HG03196 (cell line): ENCODE data around the gene ABHD5.

Source experiments
- ATAC-seq: cut with Tn5 transposase; IDR thresholded peaks from one replicate; pipeline ENCODE4 v1.9.1; 2021; ENCODE audit not compliant: unreplicated experiment

Gene ABHD5

DNA sequence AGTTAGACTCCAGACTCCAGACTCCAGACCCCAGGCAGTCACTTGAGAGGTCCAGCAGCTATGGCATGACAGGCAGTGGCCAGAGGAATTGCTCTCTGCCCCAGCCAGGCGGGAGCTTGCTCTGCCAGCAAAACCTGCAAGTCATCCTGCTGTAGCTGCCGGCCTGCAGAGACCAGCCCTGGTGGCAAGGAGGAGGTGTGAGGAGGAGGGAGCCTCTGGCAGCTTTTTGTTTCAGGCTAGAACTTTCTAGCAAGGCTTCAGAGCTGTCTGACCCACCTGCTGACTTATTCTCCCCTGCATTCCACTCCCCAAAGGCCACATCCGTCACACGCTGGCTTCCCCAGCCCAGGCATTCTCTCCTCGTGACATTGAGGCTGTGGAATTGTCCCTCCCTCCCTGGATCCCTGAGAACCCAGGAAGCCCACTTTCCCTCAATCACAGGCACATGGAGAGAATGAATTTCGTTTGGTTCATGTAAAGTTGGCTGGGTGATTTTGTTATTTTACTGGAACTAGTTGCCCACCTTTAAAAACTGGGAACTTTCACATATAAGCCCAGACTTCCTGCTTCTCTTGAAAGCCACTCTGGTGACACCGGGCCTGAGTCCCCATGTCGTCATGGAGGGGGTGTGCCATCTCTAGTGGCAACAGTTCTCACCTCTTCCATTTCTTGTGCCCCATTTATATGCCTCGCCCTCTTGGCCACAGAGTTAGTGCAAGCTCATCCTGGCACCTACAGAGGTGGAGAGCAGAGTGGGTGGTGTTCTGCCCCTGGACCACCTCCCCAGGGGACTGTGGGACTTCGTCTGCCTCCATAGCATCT lies 82.7 kb downstream of the ABHD5 start:
- no peak for ATAC-seq

GRCh38 chr3:43774799-43775198 lies 84.1 kb downstream of the ABHD5 start:
- no peak for ATAC-seq

GRCh38 chr3:43776101-43776500 lies 85.4 kb downstream of the ABHD5 start:
- ATAC-seq, result no peak

DNA sequence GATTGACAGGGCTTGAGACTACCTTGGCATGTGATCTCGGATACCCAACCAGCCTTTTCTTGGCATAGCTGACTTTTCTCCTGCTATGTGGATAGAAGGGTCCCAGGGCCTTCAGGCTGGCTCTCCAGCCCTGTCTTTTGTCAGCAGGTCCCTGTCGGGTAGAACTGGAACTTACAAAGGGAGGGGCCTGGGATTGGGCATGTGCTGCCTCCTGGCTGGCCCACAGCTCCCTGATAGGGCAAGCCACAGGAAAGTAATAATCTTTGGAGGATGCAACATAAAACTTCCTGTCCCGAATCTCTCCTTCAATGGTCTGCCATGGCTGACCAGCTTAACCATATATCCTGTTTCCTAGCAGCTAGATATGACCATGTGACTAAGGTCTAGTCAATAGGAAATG lies 89.1 kb downstream of the ABHD5 start:
- ATAC-seq, result no peak

GRCh38 chr3:43782541-43782940 lies 91.8 kb downstream of the ABHD5 start:
- ATAC-seq, result no peak
